ENCODE results near the gene SARS2. TPM values are rescaled to one million over a fixed set of nuclear protein-coding genes. Genes with fewer than 3 reads are reported as not detected.
A peak's percentile ranks its signal among the peaks of the same experiment; 100 is the strongest.

The SARS2 gene
- total RNA-seq, 2 donors from 2014 or later = 53.2 to 60.2 TPM

GRCh38 chr19:38869836-38870607, 60.5 kb downstream of the SARS2 start:
- no peaks in the 10 kb centered on the region for H3K36me3 Mint-ChIP-seq (ENCODE audit: low read depth)

GRCh38 chr19:38869160-38869835, 61.3 kb downstream of the SARS2 start:
- Histone ChIP-seq H3K27ac (ENCODE audit: low read depth, low read length) (no peak overlapping the region), H3K4me3 (ENCODE audit: low read length) (peak overlapping the region; percentile 73), H3K27me3 (ENCODE audit: control insufficient read depth, insufficient read depth, low read length, poor library complexity, severe bottlenecking) (no peaks in the 10 kb centered on the region), H3K4me1 (ENCODE audit: control insufficient read depth, insufficient read depth, low read length) (no peaks in the 10 kb centered on the region), H3K9ac (ENCODE audit: extremely low read depth, low read length, poor library complexity, severe bottlenecking) (no peak overlapping the region), H3K9me3 (ENCODE audit: control insufficient read depth, low read length) (no peaks in the 10 kb centered on the region), H3K36me3 (ENCODE audit: control insufficient read depth, insufficient read depth, low read length) (no peaks in the 10 kb centered on the region)
- WGBS, 2 experiments (ENCODE audit: insufficient coverage in 1 of 2, insufficient read length in 1 of 2) = 64 to 73% methylated on average over 16 to 34 of the region's 34 CpGs
- Mint-ChIP-seq H3K9me3 (no peaks in the 10 kb centered on the region), H3K27me3 (ENCODE audit: insufficient read depth) (peaks cover 16% of the 10 kb centered on the region), H3K4me1 (peaks cover 2% of the 10 kb centered on the region), H3K4me3 (peak overlapping the region; percentile 64), H3K36me3 (ENCODE audit: low read depth) (no peaks in the 10 kb centered on the region), H3K27ac (peak overlapping the region; percentile 41)
- DNase-seq = no peak
- TF ChIP-seq CTCF (conservative IDR thresholded peaks at IDR 0.05) = no peak

More at GRCh38 chr19:38869836-38870607, 60.5 kb downstream of the SARS2 start:
- Mint-ChIP-seq H3K9me3 (no peaks in the 10 kb centered on the region), H3K4me3 (peak overlapping the region; percentile 64), H3K27me3 (ENCODE audit: insufficient read depth) (peaks cover 16% of the 10 kb centered on the region), H3K4me1 (peaks cover 2% of the 10 kb centered on the region), H3K27ac (peak overlapping the region; percentile 41)
- H3K9ac ChIP-seq (ENCODE audit: extremely low read depth, low read length, poor library complexity, severe bottlenecking) = no peak overlapping the region
- H3K27ac ChIP-seq (ENCODE audit: low read depth, low read length) = no peak overlapping the region
- peak; percentile 91 for DNase-seq
- no peaks in the 10 kb centered on the region for H3K36me3 ChIP-seq (ENCODE audit: control insufficient read depth, insufficient read depth, low read length)
- H3K4me3 ChIP-seq (ENCODE audit: low read length) = peak overlapping the region; percentile 73
- no peaks in the 10 kb centered on the region for H3K27me3 ChIP-seq (ENCODE audit: control insufficient read depth, insufficient read depth, low read length, poor library complexity, severe bottlenecking)
- WGBS, 2 experiments (ENCODE audit: insufficient coverage in 1 of 2, insufficient read length in 1 of 2) = 23 to 31% methylated on average over 5 to 58 of the region's 62 CpGs
- H3K9me3 ChIP-seq (ENCODE audit: control insufficient read depth, low read length) = no peaks in the 10 kb centered on the region
- peak; percentile 91 for TF ChIP-seq CTCF (conservative IDR thresholded peaks at IDR 0.05)
- H3K4me1 ChIP-seq (ENCODE audit: control insufficient read depth, insufficient read depth, low read length) = no peaks in the 10 kb centered on the region

- Mint-ChIP-seq H3K4me3 (peak overlapping the region; percentile 64), H3K9me3 (no peaks in the 10 kb centered on the region)
Observed at GRCh38 chr19:38868551-38868950, 62.0 kb downstream of the SARS2 start.

More at GRCh38 chr19:38868551-38868950, 62.0 kb downstream of the SARS2 start:
- Mint-ChIP-seq H3K4me1 (peaks cover 2% of the 10 kb centered on the region), H3K27me3 (ENCODE audit: insufficient read depth) (peaks cover 16% of the 10 kb centered on the region), H3K27ac (no peak overlapping the region), H3K36me3 (ENCODE audit: low read depth) (no peaks in the 10 kb centered on the region)
- H3K27me3 ChIP-seq (ENCODE audit: control insufficient read depth, insufficient read depth, low read length, poor library complexity, severe bottlenecking) = no peaks in the 10 kb centered on the region
- no peak overlapping the region for H3K27ac ChIP-seq (ENCODE audit: low read depth, low read length)
- no peak overlapping the region for H3K9ac ChIP-seq (ENCODE audit: extremely low read depth, low read length, poor library complexity, severe bottlenecking)
- no peak overlapping the region for H3K4me3 ChIP-seq (ENCODE audit: low read length)
- H3K36me3 ChIP-seq (ENCODE audit: control insufficient read depth, insufficient read depth, low read length) = no peaks in the 10 kb centered on the region
- DNase-seq = no peak
- H3K4me1 ChIP-seq (ENCODE audit: control insufficient read depth, insufficient read depth, low read length) = no peaks in the 10 kb centered on the region
- H3K9me3 ChIP-seq (ENCODE audit: control insufficient read depth, low read length) = no peaks in the 10 kb centered on the region
- TF ChIP-seq CTCF (conservative IDR thresholded peaks at IDR 0.05) = no peak
- WGBS, 2 experiments (ENCODE audit: insufficient coverage in 1 of 2, insufficient read length in 1 of 2) = 94 to 95% methylated on average over 2 to 6 of the region's 6 CpGs
